Muscle of back (tissue), 11 donors: ENCODE data around the gene POLR3B. TPM values are rescaled to one million over a fixed set of nuclear protein-coding genes. Genes with fewer than 3 reads are reported as not detected.

Experiments
- DNase-seq, 3 donors: peaks; one replicate each; pipeline versions ENCODE4 v3.0.0 to v3.0.0-alpha.2; 2013
- polyA plus RNA-seq, 10 donors: library from polyadenylated mRNA; unstranded; fragments of 120-200 nt; gene quantifications; one replicate each; pipeline ENCODE4 v1.2.1, GENCODE V29; 2013; ENCODE audit not compliant: insufficient read length in 10 of 10

Gene POLR3B
- polyA plus RNA-seq, 10 donors: 9.8 to 14.8 (median 12.1) TPM

DNA sequence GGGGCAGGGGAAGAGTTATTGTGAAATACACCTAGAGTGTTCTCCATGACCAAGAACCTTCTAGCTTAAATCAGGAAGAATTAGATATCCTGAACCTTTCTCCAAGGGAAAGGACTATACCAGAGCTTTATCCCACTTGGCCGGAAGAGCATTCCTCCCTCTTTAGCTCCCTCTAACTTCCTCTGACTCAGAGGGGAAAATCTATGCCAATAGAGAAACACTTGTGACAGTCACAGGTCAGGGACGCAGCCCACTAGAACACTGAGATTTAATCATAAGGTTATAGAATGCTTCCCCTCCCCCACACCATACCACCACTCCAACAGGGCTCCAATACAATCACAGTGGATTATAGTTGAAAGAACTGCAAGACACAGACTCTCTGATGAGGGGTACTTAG is 169.8 kb downstream of the POLR3B start:
- no peak for DNase-seq

DNA sequence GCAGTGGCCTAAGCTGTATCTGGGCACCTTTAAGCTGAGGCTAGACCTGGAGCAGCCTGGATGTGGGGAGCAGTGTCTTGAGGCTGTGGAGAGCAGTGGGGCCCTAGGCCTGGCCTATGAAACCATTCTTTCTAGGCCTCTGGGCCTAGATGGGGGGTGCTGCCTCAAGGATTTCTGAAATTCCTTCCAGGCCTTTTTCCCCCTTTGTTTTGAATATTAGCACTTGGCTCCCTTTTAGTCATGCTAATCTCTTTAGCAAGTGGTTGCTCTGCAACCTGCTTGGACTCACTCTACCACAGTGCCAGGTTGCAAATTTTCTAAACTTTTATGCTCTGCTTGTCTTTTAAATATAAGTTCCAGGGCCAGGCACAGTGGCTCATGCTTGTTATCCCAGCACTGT is 183.7 kb downstream of the POLR3B start:
- no peak for DNase-seq

DNA sequence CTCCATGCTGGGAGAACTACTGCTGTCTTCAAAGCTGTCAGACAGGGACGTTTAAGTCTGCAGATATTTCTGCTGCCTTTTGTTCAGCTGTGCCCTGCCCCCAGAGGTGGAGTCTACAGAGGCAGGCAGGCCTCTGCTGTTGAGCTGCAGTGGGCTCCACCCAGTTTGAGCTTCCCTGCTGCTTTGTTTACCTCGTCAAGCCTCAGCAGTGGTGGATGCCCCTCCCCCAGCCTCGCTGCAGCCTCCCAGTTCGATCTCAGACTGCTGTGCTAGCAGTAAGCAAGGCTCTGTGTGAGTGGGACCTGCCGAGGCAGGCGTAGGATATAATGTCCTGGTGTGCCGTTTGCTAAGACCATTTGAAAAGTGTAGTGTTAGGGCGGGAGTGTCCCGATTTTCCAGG is 193.9 kb downstream of the POLR3B start:
- no peak for DNase-seq

DNA sequence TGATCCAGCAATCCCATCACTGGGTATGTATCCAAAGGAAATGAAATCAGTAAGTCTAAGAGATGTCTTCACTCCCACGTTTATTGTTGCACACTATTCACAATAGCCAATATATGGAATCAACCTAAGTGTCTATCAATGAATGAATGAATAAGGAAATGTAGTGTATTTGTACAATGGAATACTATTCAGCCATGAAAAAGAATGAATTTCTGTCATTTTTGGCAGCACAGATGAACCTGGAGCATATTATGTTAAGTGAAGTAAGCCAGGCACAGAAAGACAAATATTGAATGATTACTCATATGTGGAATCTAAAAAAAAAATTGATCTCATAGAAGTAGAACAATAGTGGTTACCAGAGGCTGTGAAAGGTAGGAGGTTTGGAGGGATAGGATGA is 194.7 kb downstream of the POLR3B start:
- no peak for DNase-seq

Other genes starting within 250 kb of the POLR3B start
- 10 to 100 TPM; 10.7 to 15.7 (median 12.1) TPM for gene NUAK1, start 218.8 kb upstream of the POLR3B start, polyA plus RNA-seq
- 100 to 1,000 TPM in 5 of 10 donors, 10 to 100 TPM in 5; 76.9 to 139 (median 98.1) TPM for gene CKAP4, start 109.7 kb upstream of the POLR3B start, polyA plus RNA-seq
- gene TCP11L2, start 55.0 kb upstream of the POLR3B start, polyA plus RNA-seq: 10 to 100 TPM in 6 of 10 donors, 1 to 10 TPM in 4; 8.5 to 16.9 (median 10.4) TPM
- gene RFX4, start 225.3 kb downstream of the POLR3B start, polyA plus RNA-seq: under 1 TPM in 8 of 10 donors, not detected in 2; 0.05 to 0.39 (median 0.14) TPM